Activated T-cell treated with anti-CD3 and anti-CD28 coated beads, Interleukin-2, amount 50 U/mL, for 4 hours (primary cell): ENCODE results near the gene PANK2. TPM values are rescaled to one million over a fixed set of nuclear protein-coding genes. Genes with fewer than 3 reads are reported as not detected.
"Not testable (repeated sequence)": the region's sequence is repeated elsewhere in the genome, so short reads cannot be mapped to it uniquely, and the experiment has no call there.

Source experiments
- ATAC-seq, 2 donors: fragments of 200-7000 bp; cut with Tn5 transposase; one replicate each; pipeline ENCODE4 v1.10.0; 2021
- DNase-seq: peaks from one replicate; pipeline ENCODE4 v3.0.0-alpha.2; 2020
- H3K27me3 Mint-ChIP-seq: one replicate; pipeline ENCODE4 v1.8.0; 2021; ENCODE audit warnings: low read depth, mixed read lengths
- H3K36me3 Mint-ChIP-seq: one replicate; pipeline ENCODE4 v1.8.0; 2022; ENCODE audit warnings: mixed read lengths; ENCODE audit not compliant: insufficient read depth
- H3K4me1 Mint-ChIP-seq: one replicate; pipeline ENCODE4 v1.8.0; 2021; ENCODE audit warnings: low read depth, mixed read lengths
- H3K4me3 Mint-ChIP-seq: one replicate; pipeline ENCODE4 v1.8.0; 2021; ENCODE audit warnings: mild to moderate bottlenecking, moderate library complexity, mixed read lengths
- H3K9me3 Mint-ChIP-seq: one replicate; pipeline ENCODE4 v1.8.0; 2021; ENCODE audit warnings: mixed read lengths
- total RNA-seq, 3 donors: library from RNA; stranded (reverse); gene quantifications; one replicate each; pipeline ENCODE4 v1.2.1, GENCODE V29; 2021

The PANK2 gene
- total RNA-seq, 3 donors from 2014 or later: 32.9 to 37.3 (median 34.1) TPM

DNA sequence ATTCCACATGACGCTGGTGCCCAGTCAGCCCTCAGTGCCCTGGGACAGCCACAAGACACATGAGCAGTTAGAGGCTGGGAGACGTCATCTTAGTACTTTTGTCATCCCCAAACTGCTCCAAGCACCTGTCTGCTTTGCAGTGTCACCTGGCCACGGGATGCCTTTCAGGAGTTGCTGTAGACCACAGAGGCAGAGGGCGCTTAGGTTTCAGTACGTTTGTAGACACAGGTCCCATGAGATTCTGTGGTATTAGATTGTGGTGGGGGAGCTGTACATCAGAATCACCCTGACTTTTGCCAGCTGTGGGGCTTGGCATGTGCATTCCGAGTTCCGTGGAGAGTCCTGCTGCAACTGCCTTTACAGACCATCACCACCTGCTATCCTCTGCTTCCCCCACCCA is 25.9 kb upstream of the PANK2 start:
- H3K36me3 Mint-ChIP-seq: peaks cover 23% of the 10 kb centered on the region
- H3K27me3 Mint-ChIP-seq: no peaks in the 10 kb centered on the region
- no peak overlapping the region for H3K4me3 Mint-ChIP-seq
- DNase-seq (no peak), ATAC-seq (no peak)
- H3K9me3 Mint-ChIP-seq: no peaks in the 10 kb centered on the region
- no peaks in the 10 kb centered on the region for H3K4me1 Mint-ChIP-seq

DNA sequence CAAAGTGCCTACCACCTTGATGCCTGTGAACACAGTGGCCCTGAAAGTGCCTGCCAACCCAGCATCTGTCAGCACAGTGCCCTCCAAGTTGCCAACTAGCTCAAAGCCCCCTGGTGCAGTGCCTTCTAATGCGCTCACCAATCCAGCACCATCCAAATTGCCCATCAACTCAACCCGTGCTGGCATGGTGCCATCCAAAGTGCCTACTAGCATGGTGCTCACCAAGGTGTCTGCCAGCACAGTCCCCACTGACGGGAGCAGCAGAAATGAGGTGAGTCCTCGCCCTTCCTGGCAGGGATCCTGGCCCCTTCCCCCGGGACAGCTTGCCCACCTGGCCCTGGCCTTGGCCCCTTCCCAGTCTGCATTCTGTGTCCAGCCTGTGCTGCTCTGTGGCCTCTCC is 24.7 kb upstream of the PANK2 start:
- Mint-ChIP-seq H3K4me1 (no peaks in the 10 kb centered on the region), H3K27me3 (no peaks in the 10 kb centered on the region), H3K36me3 (peaks cover 23% of the 10 kb centered on the region), H3K4me3 (no peak overlapping the region), H3K9me3 (no peaks in the 10 kb centered on the region)
- ATAC-seq: no peak
- DNase-seq: no peak

DNA sequence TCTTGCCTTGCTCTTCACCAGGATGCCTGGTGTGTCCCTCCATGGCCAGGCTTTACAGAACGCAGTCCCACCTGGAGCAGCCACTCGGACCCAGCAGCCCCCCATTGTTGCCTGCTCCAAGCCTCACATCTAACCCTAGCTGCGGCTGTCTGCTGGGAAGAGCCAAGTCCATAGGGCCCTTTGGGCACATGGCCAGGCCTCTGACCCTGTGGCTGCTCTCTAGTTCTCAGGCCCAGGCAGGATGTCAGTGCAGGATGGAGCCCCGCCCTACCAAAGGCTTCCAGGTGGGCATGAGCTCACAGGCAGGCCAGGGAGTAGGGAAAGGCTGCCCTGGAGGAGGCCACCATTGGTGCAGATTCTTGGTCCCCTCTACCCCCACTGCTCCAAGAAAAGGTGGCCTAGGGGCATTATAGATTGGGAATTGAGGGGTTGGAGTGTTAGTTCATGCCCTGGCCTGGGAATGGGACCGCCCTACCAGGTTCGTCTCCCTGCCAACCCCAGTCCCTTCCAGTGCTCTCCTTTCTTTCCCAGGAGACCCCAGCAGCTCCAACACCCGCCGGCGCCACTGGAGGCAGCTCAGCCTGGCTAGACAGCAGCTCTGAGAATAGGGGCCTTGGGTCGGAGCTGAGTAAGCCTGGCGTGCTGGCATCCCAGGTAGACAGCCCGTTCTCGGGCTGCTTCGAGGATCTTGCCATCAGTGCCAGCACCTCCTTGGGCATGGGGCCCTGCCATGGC is 23.9 kb upstream of the PANK2 start:
- Mint-ChIP-seq H3K9me3 (no peaks in the 10 kb centered on the region), H3K4me3 (no peak overlapping the region), H3K27me3 (no peaks in the 10 kb centered on the region), H3K36me3 (peaks cover 23% of the 10 kb centered on the region), H3K4me1 (no peaks in the 10 kb centered on the region)
- no peak for ATAC-seq
- no peak for DNase-seq

DNA sequence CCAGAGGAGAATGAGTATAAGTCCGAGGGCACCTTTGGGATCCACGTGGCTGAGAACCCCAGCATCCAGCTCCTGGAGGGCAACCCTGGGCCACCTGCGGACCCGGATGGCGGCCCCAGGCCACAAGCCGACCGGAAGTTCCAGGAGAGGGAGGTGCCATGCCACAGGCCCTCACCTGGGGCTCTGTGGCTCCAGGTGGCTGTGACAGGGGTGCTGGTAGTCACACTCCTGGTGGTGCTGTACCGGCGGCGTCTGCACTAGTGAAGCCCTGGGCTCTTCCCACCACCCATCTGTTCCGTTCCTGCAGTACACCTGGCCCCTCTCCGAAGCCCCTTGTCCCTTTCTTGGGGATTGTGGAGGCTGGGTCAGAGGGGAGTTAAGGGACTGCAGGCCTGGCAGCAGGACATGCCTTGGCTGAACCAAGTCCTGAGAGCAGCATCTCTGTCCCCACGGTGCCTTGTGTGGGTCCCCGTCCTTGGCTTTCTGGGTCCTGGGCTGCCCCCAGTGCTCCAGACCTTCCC is 23.2 kb upstream of the PANK2 start:
- Mint-ChIP-seq H3K4me3 (no peak overlapping the region), H3K27me3 (no peaks in the 10 kb centered on the region), H3K36me3 (peaks cover 25% of the 10 kb centered on the region), H3K4me1 (no peaks in the 10 kb centered on the region), H3K9me3 (no peaks in the 10 kb centered on the region)
- DNase-seq: no peak
- ATAC-seq: no peak

DNA sequence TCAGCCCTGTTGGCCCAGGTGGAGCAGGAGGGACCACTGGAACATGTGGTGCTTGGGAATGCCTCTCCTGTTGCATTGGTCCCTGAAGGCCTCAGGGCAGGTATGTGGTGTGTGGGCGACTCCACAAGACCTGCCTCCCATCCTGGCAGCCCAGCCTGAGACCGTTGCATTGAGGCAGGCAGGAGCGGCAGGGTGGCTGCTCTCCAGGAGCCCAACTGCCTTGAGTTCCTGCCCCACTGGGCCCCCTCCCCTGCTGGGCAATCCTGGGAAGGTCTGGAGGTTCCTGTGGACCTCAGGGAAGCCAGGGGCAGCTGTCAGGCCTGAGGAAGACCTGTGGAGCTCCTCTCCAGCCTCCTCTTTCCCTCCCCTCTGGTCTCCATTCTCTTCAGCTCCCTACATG is 22.7 kb upstream of the PANK2 start:
- no peak for ATAC-seq
- Mint-ChIP-seq H3K4me3 (no peak overlapping the region), H3K9me3 (no peaks in the 10 kb centered on the region), H3K4me1 (no peaks in the 10 kb centered on the region), H3K36me3 (peaks cover 21% of the 10 kb centered on the region), H3K27me3 (no peaks in the 10 kb centered on the region)
- no peak for DNase-seq

DNA sequence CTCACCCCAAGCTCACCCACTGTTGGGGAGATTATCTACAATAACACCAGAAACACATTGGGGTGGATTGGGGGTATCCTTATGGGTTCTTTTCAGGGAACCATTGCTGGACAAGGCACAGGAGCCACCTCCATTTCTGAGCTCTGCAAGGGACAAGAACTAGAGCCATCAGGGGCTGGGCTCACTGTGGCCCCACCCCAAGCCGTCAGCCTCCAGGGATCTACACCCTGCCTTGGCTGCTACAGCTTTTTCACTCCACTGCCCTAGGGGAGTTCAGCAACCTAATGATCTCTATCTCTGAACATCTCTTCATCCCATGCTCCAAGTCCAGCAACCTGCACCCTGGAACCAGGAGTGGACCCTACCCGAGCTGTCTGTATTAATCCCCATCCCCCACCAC is 21.4 kb upstream of the PANK2 start:
- Mint-ChIP-seq H3K36me3 (peaks cover 14% of the 10 kb centered on the region), H3K4me3 (no peak overlapping the region)
- ATAC-seq: no peak

DNA sequence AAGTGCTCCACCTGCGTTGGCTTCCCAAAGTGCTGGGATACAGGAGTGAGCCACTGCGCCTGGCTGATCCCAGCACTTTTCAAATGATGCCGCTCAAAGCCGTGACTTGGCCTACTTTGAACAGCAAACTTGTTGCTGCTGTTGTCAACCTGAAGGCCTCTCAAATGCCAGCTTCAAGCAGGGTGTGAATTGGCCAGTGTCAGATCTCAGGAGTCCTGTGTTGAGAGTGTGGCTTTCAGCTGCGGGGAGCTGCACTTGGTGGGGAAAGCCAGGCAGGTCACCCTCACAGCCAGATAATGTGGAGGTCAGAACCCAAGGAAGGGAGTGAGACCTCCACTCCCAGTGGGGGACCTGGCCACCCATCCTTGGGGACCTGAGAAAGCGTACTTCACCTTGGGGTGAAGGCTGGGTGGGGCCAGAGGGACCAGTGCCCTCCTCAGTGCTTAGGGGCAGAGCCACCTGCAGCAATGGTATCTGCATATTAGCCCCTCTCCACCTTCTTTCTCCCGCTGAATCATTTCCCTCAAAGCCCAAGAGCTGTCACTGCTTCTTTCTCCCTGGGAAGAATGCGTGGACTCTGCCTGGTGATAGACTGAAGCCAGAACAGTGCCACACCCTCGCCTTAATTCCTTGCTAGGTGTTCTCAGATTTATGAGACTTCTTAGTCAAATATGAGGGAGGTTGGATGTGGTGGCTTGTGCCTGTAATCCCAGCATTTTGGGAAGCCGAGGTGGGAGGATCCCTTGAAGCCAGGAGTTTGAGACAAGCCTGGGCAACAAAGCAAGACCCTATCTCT is 19.1 kb upstream of the PANK2 start:
- Mint-ChIP-seq H3K4me1 (peaks cover 11% of the 10 kb centered on the region), H3K36me3 (peaks cover 20% of the 10 kb centered on the region), H3K9me3 (no peaks in the 10 kb centered on the region), H3K27me3 (no peaks in the 10 kb centered on the region), H3K4me3 (no peak overlapping the region)
- ATAC-seq (no peak), DNase-seq (no peak)

More for the DNA sequence above, 21.4 kb upstream of the PANK2 start:
- H3K27me3 Mint-ChIP-seq: no peaks in the 10 kb centered on the region
- H3K4me1 Mint-ChIP-seq: peaks cover 4% of the 10 kb centered on the region
- H3K9me3 Mint-ChIP-seq: no peaks in the 10 kb centered on the region
- DNase-seq: no peak

DNA sequence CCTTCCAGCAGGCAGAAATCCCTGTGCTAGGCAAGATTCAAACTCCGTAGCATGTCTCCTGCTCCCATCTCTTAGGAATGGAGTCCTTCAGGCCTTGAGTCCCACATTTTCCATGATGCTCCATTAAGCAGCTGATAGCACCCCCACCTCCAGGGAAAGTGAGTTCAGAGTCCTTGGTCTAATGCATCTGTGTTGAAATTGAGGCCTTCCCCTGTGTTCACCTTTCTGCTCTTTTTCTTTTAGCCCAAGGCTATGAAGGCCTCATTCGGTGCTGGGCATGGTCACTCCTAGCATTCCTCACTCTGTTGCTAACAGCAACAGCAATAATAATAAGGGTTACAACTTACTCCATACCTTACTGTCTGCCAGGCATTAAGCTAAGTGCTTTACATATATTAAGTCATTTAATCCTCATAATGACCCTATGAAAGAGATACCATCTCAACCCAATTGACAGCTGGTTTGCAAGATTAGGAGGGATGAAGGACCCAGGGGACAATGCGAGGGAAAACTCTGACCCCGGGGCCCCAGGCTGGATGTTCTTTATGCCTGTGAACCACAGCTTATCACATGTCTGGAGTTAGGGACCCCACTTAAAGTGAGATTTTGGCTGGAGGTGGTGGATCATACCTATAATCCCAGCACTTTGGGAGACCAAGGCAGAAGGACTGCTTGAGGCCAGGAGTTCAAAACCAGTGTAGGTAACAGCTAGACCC is 17.5 kb upstream of the PANK2 start:
- no peaks in the 10 kb centered on the region for H3K27me3 Mint-ChIP-seq

DNA sequence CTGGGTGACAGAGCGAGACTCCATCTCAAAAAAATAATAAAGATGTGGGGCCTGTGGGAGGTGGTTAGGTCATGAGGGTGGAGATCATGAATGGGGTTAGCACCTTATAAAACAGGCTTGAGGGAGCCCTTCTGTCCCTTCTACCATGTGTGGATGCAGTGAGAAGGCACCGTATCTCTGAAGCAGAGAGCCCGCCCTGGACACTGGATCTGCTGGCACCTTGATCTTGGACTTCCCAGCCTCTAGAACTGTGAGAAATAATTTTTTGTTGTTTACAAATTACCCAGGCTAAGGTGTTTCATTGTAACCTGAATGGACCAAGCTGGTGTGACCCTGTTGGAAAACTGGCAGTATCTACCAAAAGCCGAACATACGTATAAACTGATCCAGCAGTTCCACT is 15.7 kb upstream of the PANK2 start:
- peaks cover 13% of the 10 kb centered on the region for H3K4me1 Mint-ChIP-seq
- H3K36me3 Mint-ChIP-seq: peaks cover 19% of the 10 kb centered on the region
- no peaks in the 10 kb centered on the region for H3K9me3 Mint-ChIP-seq
- DNase-seq (no peak), ATAC-seq (no peak)
- no peak overlapping the region for H3K4me3 Mint-ChIP-seq
- H3K27me3 Mint-ChIP-seq: no peaks in the 10 kb centered on the region

More for the DNA sequence above, 17.5 kb upstream of the PANK2 start:
- Mint-ChIP-seq H3K9me3 (no peaks in the 10 kb centered on the region), H3K36me3 (peaks cover 20% of the 10 kb centered on the region), H3K4me1 (peaks cover 13% of the 10 kb centered on the region), H3K4me3 (no peak overlapping the region)
- no peak for ATAC-seq
- no peak for DNase-seq

DNA sequence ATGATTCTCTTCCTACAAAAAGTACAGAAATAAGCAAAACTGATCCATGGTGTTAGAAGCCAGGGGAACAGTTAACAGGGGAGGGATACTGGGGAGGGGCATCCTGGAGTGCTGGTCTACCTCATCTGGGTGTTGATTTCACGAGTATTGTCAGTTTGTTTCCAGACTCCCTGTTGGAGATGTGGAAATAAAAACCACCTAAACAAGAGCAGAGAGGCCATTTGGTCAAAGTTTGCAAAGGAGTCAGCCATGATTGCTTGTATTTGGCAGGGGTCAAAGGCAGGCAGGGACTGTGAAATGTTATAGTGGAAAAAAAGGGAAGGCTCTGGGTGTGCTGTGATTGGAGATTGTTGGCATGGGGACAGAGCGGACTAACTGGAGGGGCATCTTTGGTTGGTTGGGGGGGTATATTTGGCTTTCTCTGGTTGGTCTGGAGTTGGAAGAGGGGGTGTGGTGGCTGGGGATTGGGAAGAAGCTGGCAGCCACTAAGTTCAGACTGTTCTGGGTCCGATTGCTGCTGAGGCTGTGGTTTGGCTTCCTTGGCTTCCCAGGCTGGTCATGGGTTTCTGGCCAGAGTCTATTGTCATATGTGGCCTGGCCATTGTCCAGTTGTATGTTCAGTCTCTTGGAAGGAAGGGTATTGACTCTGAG is 14.9 kb upstream of the PANK2 start:
- no peak for ATAC-seq
- Mint-ChIP-seq H3K9me3 (no peaks in the 10 kb centered on the region), H3K4me1 (peaks cover 13% of the 10 kb centered on the region), H3K27me3 (no peaks in the 10 kb centered on the region), H3K36me3 (peaks cover 19% of the 10 kb centered on the region), H3K4me3 (no peak overlapping the region)
- DNase-seq: no peak

DNA sequence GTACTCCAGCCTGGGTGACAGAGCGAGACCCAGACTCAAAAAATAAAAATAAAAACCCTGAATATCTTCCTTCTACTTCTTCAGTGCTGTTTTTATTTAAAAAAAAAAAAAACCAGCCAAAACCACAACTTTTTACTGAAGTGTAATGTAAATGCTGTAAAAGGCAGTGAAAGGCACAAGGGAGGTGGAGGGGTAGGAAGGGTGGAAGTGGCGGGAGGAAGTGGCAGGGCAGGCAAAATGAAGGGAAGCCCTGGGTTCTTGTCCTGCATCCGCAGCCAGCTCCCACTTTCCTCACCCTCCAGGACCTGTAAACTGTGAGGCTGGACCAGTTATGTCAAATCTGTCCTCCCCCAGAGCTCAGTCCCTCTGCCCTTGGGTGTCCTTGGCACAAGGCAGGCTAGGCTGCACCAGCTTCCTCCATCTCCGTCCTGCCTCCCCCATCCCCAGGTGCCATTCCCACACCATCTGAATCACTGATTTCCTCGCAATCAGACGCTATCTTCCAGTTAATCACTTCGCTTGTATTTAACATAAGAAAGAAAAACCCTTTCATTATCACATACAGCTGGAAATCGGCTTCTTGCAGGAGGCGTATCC is 13.7 kb upstream of the PANK2 start:
- Mint-ChIP-seq H3K9me3 (no peaks in the 10 kb centered on the region), H3K4me3 (no peak overlapping the region), H3K36me3 (peaks cover 19% of the 10 kb centered on the region), H3K4me1 (peaks cover 13% of the 10 kb centered on the region), H3K27me3 (no peaks in the 10 kb centered on the region)
- no peak for DNase-seq
- ATAC-seq: no peak

DNA sequence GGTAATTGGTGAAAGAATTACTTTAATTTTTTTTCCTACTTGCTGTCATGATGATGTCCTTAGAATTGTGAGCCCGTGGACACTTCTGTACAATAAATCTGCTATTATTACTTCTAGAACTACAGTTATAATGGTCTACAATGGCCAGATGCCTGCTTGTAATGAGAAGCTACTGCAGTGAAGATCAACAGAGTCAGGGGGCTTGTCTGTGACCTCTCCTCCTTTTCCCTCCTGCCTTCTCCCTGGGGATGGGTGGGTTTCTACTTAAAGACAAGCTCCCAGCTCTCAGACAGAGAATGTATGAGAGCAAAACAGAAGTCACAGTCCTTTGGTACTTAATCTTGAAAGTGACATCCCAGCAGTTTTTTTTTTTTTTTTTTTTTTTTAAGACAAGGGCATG is 13.2 kb upstream of the PANK2 start:
- peaks cover 13% of the 10 kb centered on the region for H3K4me1 Mint-ChIP-seq
- no peak overlapping the region for H3K4me3 Mint-ChIP-seq
- no peak for ATAC-seq
- no peaks in the 10 kb centered on the region for H3K27me3 Mint-ChIP-seq
- no peaks in the 10 kb centered on the region for H3K9me3 Mint-ChIP-seq
- no peak for DNase-seq
- H3K36me3 Mint-ChIP-seq: peaks cover 16% of the 10 kb centered on the region

DNA sequence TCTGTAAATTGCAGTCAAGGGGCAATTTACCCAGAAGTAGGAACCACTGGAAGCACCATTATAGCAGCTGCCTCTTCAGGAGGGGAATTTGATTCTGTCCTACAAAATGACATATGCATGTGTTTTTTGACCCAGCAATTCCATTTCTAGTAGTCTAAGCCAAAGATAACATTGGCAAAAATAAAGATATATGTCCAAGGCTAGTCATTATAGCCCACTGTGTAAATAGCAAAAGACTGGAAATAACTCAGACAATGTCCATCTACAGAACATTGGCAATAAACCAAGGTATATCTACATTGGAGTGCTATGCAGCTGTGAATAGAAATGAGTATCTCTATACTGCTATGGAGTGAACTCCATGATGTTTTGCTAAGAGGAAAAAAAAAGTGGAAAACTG is 12.5 kb upstream of the PANK2 start:
- no peak overlapping the region for H3K4me3 Mint-ChIP-seq
- peaks cover 16% of the 10 kb centered on the region for H3K36me3 Mint-ChIP-seq
- peaks cover 13% of the 10 kb centered on the region for H3K4me1 Mint-ChIP-seq
- H3K27me3 Mint-ChIP-seq: no peaks in the 10 kb centered on the region
- no peak for DNase-seq
- H3K9me3 Mint-ChIP-seq: no peaks in the 10 kb centered on the region
- no peak for ATAC-seq

DNA sequence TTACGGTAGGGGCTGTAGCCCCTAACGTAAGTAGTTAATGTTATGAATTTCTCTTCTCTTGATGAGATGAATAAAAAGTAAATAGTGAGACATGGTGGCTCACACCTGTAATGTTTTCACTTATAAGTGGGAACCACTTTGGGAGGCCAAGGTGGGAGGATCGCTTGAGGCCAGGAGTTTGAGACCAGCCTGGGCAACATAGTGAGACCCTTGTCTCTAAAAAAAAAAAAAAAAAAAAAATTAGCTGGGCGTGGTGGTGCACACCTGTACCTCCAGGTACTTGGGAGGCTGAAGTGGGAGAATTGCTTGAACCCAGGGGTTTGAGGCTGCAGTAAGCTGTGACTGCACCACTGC is 10.3 kb upstream of the PANK2 start:
- not testable (repeated sequence) for H3K36me3 Mint-ChIP-seq, DNase-seq

More for the DNA sequence above, 10.3 kb upstream of the PANK2 start:
- H3K4me1 Mint-ChIP-seq, H3K27me3 Mint-ChIP-seq, H3K9me3 Mint-ChIP-seq, H3K4me3 Mint-ChIP-seq, ATAC-seq: not testable (repeated sequence)
